CD8-positive, alpha-beta memory T cell (primary cell): ENCODE data around the gene KAT2A. TPM values are rescaled to one million over a fixed set of nuclear protein-coding genes. Genes with fewer than 3 reads are reported as not detected.

Experiments
- CTCF ChIA-PET: fragments of 350-600 bp; sonication (Branson Sonifier 250); formaldehyde crosslinking; loops from one replicate; lab custom pipeline; 2021; ENCODE audit warnings: antibody characterized with exemption; lab: Charles Lee
- POLR2A ChIA-PET: fragments of 350-600 bp; sonication (Branson Sonifier 250); formaldehyde crosslinking; loops from one replicate; lab custom pipeline; 2021; ENCODE audit warnings: antibody characterized with exemption; lab: Charles Lee
- DNase-seq, 5 donors: peaks; one replicate each; pipeline versions ENCODE4 v3.0.0 to v3.0.0-alpha.2; 2020 to 2022; ENCODE audit warnings: mixed read lengths in 1 of 5
- H3K27ac ChIP-seq: one replicate; pipeline ENCODE4 v1.7.0; 2013; ENCODE audit warnings: low read depth, mild to moderate bottlenecking, low read length, moderate library complexity
- H3K27me3 ChIP-seq: 2 replicates; pipeline ENCODE4 v1.7.0; 2013; ENCODE audit warnings: low read length, mild to moderate bottlenecking; ENCODE audit not compliant: insufficient read depth, poor library complexity, severe bottlenecking
- H3K36me3 ChIP-seq: 2 replicates; pipeline ENCODE4 v1.7.0; 2013; ENCODE audit warnings: mild to moderate bottlenecking, low read length, moderate library complexity; ENCODE audit not compliant: insufficient read depth
- H3K4me1 ChIP-seq: 2 replicates; pipeline ENCODE4 v1.7.0; 2013; ENCODE audit warnings: mild to moderate bottlenecking, low read length, moderate library complexity; ENCODE audit not compliant: insufficient read depth
- H3K4me3 ChIP-seq: 2 replicates; pipeline ENCODE4 v1.7.0; 2013; ENCODE audit warnings: mild to moderate bottlenecking, low read length
- H3K9me3 ChIP-seq: 2 replicates; pipeline ENCODE4 v1.7.0; 2013; ENCODE audit warnings: mild to moderate bottlenecking, low read length
- H3K27ac Mint-ChIP-seq, 8 donors: one replicate each; pipeline ENCODE4 v1.8.0; 2020 to 2021; ENCODE audit warnings: mixed read lengths in 8 of 8, mild to moderate bottlenecking in 6 of 8, inconsistent platforms in 3 of 8, moderate library complexity in 3 of 8
- H3K27me3 Mint-ChIP-seq, 2 donors: one replicate each; pipeline ENCODE4 v1.8.0; 2020 to 2021; ENCODE audit warnings: mixed read lengths in 2 of 2, mild to moderate bottlenecking in 1 of 2, moderate library complexity in 1 of 2
- H3K36me3 Mint-ChIP-seq, 3 donors: one replicate each; pipeline ENCODE4 v1.8.0; 2020 to 2021; ENCODE audit warnings: mixed read lengths in 3 of 3, inconsistent platforms in 1 of 3, mild to moderate bottlenecking in 1 of 3
- H3K4me1 Mint-ChIP-seq, 3 donors: one replicate each; pipeline ENCODE4 v1.8.0; 2020 to 2021; ENCODE audit warnings: mixed read lengths in 3 of 3, inconsistent platforms in 1 of 3, mild to moderate bottlenecking in 1 of 3
- H3K4me3 Mint-ChIP-seq, 7 donors: one replicate each; pipeline ENCODE4 v1.8.0; 2020 to 2021; ENCODE audit warnings: mixed read lengths in 7 of 7, mild to moderate bottlenecking in 6 of 7, moderate library complexity in 4 of 7, inconsistent platforms in 2 of 7
- H3K9me3 Mint-ChIP-seq, 5 donors: one replicate each; pipeline ENCODE4 v1.8.0; 2020 to 2022; ENCODE audit warnings: mixed read lengths in 5 of 5, mild to moderate bottlenecking in 3 of 5, moderate library complexity in 2 of 5, inconsistent platforms in 1 of 5
- polyA plus RNA-seq: library from polyadenylated mRNA; unstranded; fragments of 300-500 nt; fragmentation: Illumina TruSeq; gene quantifications from one replicate; pipeline ENCODE4 v1.2.3, GENCODE V29; 2021
- total RNA-seq, 2 experiments: library from RNA; stranded (reverse); gene quantifications; one replicate each; pipeline ENCODE4 v1.2.3, GENCODE V29; 2021

KAT2A gene
- total and polyA plus RNA-seq, 3 experiments from 2014 or later = 8.5 to 53.3 (median 52.5) TPM

DNA sequence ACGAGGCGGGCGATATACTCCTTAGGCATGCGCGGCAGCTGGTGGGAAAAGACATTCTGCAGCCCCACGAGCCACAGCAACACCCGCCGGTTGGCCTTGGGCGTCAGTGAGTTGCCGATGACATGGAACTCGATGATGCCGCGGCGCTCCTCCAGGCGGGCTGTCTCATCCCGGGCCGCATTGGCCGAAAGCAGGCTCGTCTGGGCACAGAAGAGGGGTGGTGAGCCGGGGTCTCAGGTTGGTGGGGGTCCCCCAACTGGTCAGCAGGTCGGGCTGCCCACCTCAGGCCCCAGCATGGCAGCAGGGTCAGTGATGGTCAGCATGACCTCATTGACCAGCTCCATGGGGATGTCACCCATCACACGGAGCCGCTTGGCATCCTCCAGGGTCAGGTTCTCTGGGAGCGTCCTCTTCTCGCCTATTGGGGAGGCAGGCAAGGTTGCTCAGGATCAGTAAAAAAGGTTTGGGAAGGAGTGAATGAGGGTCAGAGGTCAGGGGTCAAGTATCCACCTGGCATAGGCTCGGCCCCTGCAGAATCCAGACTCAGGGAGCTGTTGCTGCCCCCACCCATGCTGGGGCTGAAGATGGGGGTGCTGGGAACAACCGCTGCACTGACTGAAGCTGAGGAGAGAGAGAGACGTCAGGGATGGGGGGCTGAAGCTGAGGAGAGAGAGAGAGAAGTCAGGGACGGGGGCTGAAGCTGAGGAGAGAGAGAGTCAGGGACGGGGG, 3.6 kb downstream of the KAT2A start:
- Mint-ChIP-seq H3K36me3 (peaks cover 0 to 20% (median 2%) of the 10 kb centered on the region in 3 donors), H3K27me3 (no peaks in the 10 kb centered on the region), H3K4me1 (peaks cover 26 to 35% (median 33%) of the 10 kb centered on the region in 3 donors), H3K9me3 (no peaks in the 10 kb centered on the region), H3K27ac (peak overlapping the region in 1 of 8 donors; percentile 80), H3K4me3 (peak overlapping the region in 1 of 7 donors; percentile 56)
- ChIA-PET POLR2A (interaction anchor here (0.6 kb wide), 1 partner anchor 137 kb away, joined by 3 read pairs; no protein-coding TSS in a partner anchor), CTCF (interaction anchor here (0.6 to 11.7 kb wide), 11 partner anchors 15 to 154 kb away, joined by 3 to 109 read pairs (median 4); partner anchors contain the start of genes DNAJC7 and NKIRAS2)
- H3K9me3 ChIP-seq = no peaks in the 10 kb centered on the region
- no peaks in the 10 kb centered on the region for H3K36me3 ChIP-seq
- no peak overlapping the region for H3K4me3 ChIP-seq
- peaks cover 22% of the 10 kb centered on the region for H3K4me1 ChIP-seq
- DNase-seq = no peak
- no peaks in the 10 kb centered on the region for H3K27me3 ChIP-seq
- no peak overlapping the region for H3K27ac ChIP-seq

- Mint-ChIP-seq H3K4me1 (peaks cover 31 to 42% (median 40%) of the 10 kb centered on the region in 3 donors), H3K4me3 (peak overlapping the region in 2 of 7 donors; percentile 38 to 54), H3K27me3 (no peaks in the 10 kb centered on the region), H3K36me3 (peaks cover 0 to 22% (median 2%) of the 10 kb centered on the region in 3 donors), H3K9me3 (no peaks in the 10 kb centered on the region), H3K27ac (peak overlapping the region in 6 of 8 donors; percentile 3 to 41 (median 18))
- ChIA-PET POLR2A (no interaction called here), CTCF (interaction anchor here (0.7 to 11.7 kb wide), 12 partner anchors 10 to 153 kb away, joined by 3 to 109 read pairs (median 4); partner anchors contain the start of genes DNAJC7 and NKIRAS2)
- Histone ChIP-seq H3K36me3 (no peaks in the 10 kb centered on the region), H3K27ac (no peak overlapping the region), H3K4me3 (no peak overlapping the region), H3K27me3 (no peaks in the 10 kb centered on the region), H3K9me3 (no peaks in the 10 kb centered on the region), H3K4me1 (peaks cover 25% of the 10 kb centered on the region)
- peak; percentile 71 to 87 (median 75) for DNase-seq
Measured at GRCh38 chr17:42116705-42117396, 4.3 kb downstream of the KAT2A start.

GRCh38 chr17:42114118-42114517, 7.0 kb downstream of the KAT2A start:
- Mint-ChIP-seq H3K27ac (peak overlapping the region in 3 of 8 donors; percentile 66 to 91 (median 67)), H3K4me1 (peaks cover 34 to 48% (median 41%) of the 10 kb centered on the region in 3 donors), H3K4me3 (peak overlapping the region in 1 of 7 donors; percentile 65), H3K27me3 (no peaks in the 10 kb centered on the region), H3K9me3 (no peaks in the 10 kb centered on the region), H3K36me3 (peaks cover 0 to 31% (median 5%) of the 10 kb centered on the region in 3 donors)
- Histone ChIP-seq H3K27me3 (no peaks in the 10 kb centered on the region), H3K9me3 (no peaks in the 10 kb centered on the region), H3K27ac (no peak overlapping the region), H3K4me3 (no peak overlapping the region), H3K36me3 (no peaks in the 10 kb centered on the region), H3K4me1 (peaks cover 21% of the 10 kb centered on the region)
- no peak for DNase-seq
- POLR2A ChIA-PET = interaction anchor here (1.8 kb wide), 1 partner anchor 148 kb away, joined by 10 read pairs; the partner anchor contains the start of gene CNP
- CTCF ChIA-PET = interaction anchor here (0.7 to 11.7 kb wide), 9 partner anchors 13 to 152 kb away, joined by 3 to 109 read pairs (median 10); partner anchors contain the start of genes CNP and DNAJC7

DNA sequence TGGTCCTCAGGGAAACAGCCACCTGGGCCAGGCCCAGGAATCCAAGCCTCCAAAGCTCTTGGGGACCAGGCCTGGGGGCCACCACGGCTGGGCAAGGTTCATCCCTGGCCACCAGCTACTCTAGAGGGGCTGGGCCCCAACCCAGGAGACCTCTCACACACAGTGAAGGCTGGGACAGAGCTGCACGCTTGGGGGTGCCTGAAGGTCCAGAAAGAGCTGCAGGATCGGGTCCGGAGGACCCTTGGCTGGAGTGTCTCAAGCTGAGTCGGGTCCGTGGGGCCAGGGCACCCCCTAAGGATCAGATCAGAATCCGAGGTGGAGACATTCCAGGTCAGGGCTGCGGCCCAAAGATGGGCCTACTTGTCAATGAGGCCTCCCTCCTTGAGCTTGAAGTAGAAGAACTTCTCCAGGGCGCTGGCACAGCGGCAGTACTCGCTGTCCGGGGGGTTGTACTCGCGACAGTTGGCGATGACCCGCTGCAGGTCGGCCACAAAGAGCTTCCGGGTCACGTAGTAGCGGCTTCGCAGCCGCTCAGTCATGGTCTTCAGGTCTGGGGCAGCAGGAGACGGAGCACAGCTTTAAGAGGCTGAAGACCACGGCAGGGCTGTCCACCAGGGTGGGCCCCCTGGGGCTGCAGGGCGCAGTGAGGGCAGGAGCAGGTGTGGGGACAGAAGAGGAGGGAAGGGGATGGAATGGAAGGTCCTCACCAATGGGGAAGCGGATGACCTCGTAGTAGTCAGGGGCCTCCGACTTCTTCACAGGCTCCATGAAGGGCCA, 7.7 kb downstream of the KAT2A start:
- Histone ChIP-seq H3K9me3 (no peaks in the 10 kb centered on the region), H3K4me3 (no peak overlapping the region), H3K27ac (peak overlapping the region; percentile 63), H3K27me3 (no peaks in the 10 kb centered on the region), H3K36me3 (no peaks in the 10 kb centered on the region), H3K4me1 (peaks cover 21% of the 10 kb centered on the region)
- ChIA-PET CTCF (interaction anchor here (0.7 to 11.7 kb wide), 10 partner anchors 12 to 183 kb away, joined by 3 to 109 read pairs (median 6); partner anchors contain the start of genes CNP, DNAJC7 and ODAD4), POLR2A (interaction anchor here (0.7 to 2.4 kb wide), 5 partner anchors 8 to 207 kb away, joined by 3 to 13 read pairs (median 9); partner anchors contain the start of genes CNP, DNAJC7 and NKIRAS2)
- Mint-ChIP-seq H3K36me3 (peaks cover 0 to 33% (median 5%) of the 10 kb centered on the region in 3 donors), H3K4me3 (peak overlapping the region in 1 of 7 donors; percentile 90), H3K27ac (peak overlapping the region in 6 of 8 donors; percentile 33 to 98 (median 89)), H3K9me3 (no peaks in the 10 kb centered on the region), H3K27me3 (no peaks in the 10 kb centered on the region), H3K4me1 (peaks cover 31 to 47% (median 37%) of the 10 kb centered on the region in 3 donors)
- DNase-seq = no peak

GRCh38 chr17:42112552-42113176, 8.5 kb downstream of the KAT2A start, which contains the start of gene DHX58:
Gene DHX58, minus strand, starts transcription at chr17:42112714. Its CDS starts 822 bp downstream, at chr17:42111892.
- peaks cover 27% of the 10 kb centered on the region for H3K4me1 ChIP-seq
- CTCF ChIA-PET = interaction anchor here (0.6 to 11.7 kb wide), 14 partner anchors 11 to 316 kb away, joined by 3 to 109 read pairs (median 4); partner anchors contain the start of genes CNP and ODAD4
- Mint-ChIP-seq H3K36me3 (peaks cover 0 to 37% (median 7%) of the 10 kb centered on the region in 3 donors), H3K9me3 (no peaks in the 10 kb centered on the region), H3K4me3 (peak within 1 kb of the TSS; percentile 81 to 93 (median 90)), H3K27ac (peak within 1 kb of the TSS; percentile 86 to 98 (median 96)), H3K27me3 (no peaks in the 10 kb centered on the region), H3K4me1 (peaks cover 33 to 54% (median 34%) of the 10 kb centered on the region in 3 donors)
- peak within 1 kb of the TSS; percentile 76 for H3K4me3 ChIP-seq
- POLR2A ChIA-PET = interaction anchor here (0.6 to 2.4 kb wide), 8 partner anchors 8 to 280 kb away, joined by 3 to 13 read pairs (median 4); partner anchors contain the start of genes CNP, DNAJC7 and NKIRAS2
- peak within 1 kb of the TSS; percentile 63 for H3K27ac ChIP-seq
- no peaks in the 10 kb centered on the region for H3K9me3 ChIP-seq
- DNase-seq = peak; percentile 55 to 86 (median 76)
- no peaks in the 10 kb centered on the region for H3K36me3 ChIP-seq
- H3K27me3 ChIP-seq = no peaks in the 10 kb centered on the region

GRCh38 chr17:42111871-42112551, 9.2 kb downstream of the KAT2A start:
- Mint-ChIP-seq H3K4me1 (peaks cover 33 to 57% (median 34%) of the 10 kb centered on the region in 3 donors), H3K27ac (peak overlapping the region; percentile 86 to 98 (median 96)), H3K4me3 (peak overlapping the region; percentile 81 to 93 (median 90)), H3K27me3 (no peaks in the 10 kb centered on the region), H3K36me3 (peaks cover 0 to 32% (median 7%) of the 10 kb centered on the region in 3 donors), H3K9me3 (no peaks in the 10 kb centered on the region)
- Histone ChIP-seq H3K27me3 (no peaks in the 10 kb centered on the region), H3K4me1 (peaks cover 31% of the 10 kb centered on the region), H3K4me3 (peak overlapping the region; percentile 76), H3K36me3 (no peaks in the 10 kb centered on the region), H3K27ac (peak overlapping the region; percentile 63), H3K9me3 (no peaks in the 10 kb centered on the region)
- DNase-seq = peak in 1 of 5 donors; percentile 10
- CTCF ChIA-PET = interaction anchor here (1.1 to 11.7 kb wide), 12 partner anchors 10 to 317 kb away, joined by 3 to 109 read pairs (median 4); partner anchors contain the start of genes CNP, DNAJC7 and ODAD4
- POLR2A ChIA-PET = interaction anchor here (1.1 to 2.4 kb wide), 3 partner anchors 42 to 95 kb away, joined by 4 to 13 read pairs (median 9); partner anchors contain the start of genes DNAJC7 and NKIRAS2
